Psoas muscle (tissue), 8 donors: ENCODE results near the gene HNRNPF. TPM values are rescaled to one million over a fixed set of nuclear protein-coding genes. Genes with fewer than 3 reads are reported as not detected.

ENCODE experiments used
- ATAC-seq, 4 donors: fragments of 200-7000 bp; cut with Tn5 transposase; one replicate each; pipeline ENCODE4 v1.9.1; 2020; ENCODE audit warnings: moderate library complexity in 3 of 4, mild to moderate bottlenecking in 2 of 4
- DNase-seq, 2 donors: peaks; one replicate each; pipeline ENCODE4 v3.0.0-alpha.2; 2020
- H3K27ac ChIP-seq: fragments of 200-600 bp; one replicate; pipeline ENCODE4 v1.8.0; 2022
- H3K27me3 ChIP-seq, 3 donors: fragments of 200-600 bp in 1 of 3; one replicate each; pipeline versions ENCODE4 v1.6.1 to v1.8.0; 2013 to 2022; ENCODE audit warnings: low read length in 2 of 3, mild to moderate bottlenecking in 2 of 3, moderate library complexity in 1 of 3; ENCODE audit not compliant: insufficient read depth in 3 of 3
- H3K36me3 ChIP-seq, 2 donors: fragments of 200-600 bp in 1 of 2; one replicate each; pipeline versions ENCODE4 v1.6.1 to v1.8.0; 2013 to 2022; ENCODE audit warnings: low read depth in 1 of 2, mild to moderate bottlenecking in 1 of 2, moderate library complexity in 1 of 2; ENCODE audit not compliant: insufficient read depth in 1 of 2
- H3K4me1 ChIP-seq: fragments of 200-600 bp; one replicate; pipeline ENCODE4 v1.8.0; 2022
- H3K4me3 ChIP-seq: fragments of 200-600 bp; one replicate; pipeline ENCODE4 v1.8.0; 2022; ENCODE audit warnings: mild to moderate bottlenecking
- H3K9me3 ChIP-seq: fragments of 200-600 bp; one replicate; pipeline ENCODE4 v1.8.0; 2022
- CTCF ChIP-seq: fragments of 200-600 bp; IDR thresholded peaks from one replicate; pipeline ENCODE4 v1.8.0; 2022; ENCODE audit warnings: antibody characterized with exemption
- WGBS, 3 donors: extraction: QIAGEN DNeasy Blood & Tissue Kit; methylation state at CpG; one replicate each; pipeline versions ENCODE4 v1.1.6 to v1.1.7; 2013; 5-methylcytosine and 5-hydroxymethylcytosine counted together
- intact Hi-C, 2 donors: fragments of 100-400 bp; cut with DNase I; formaldehyde crosslinking; loops; one replicate each; pipeline versions ENCODE4 v1.11.0 to v1.14.2; 2022
- polyA plus RNA-seq, 3 donors: library from polyadenylated mRNA; stranded (reverse); fragments of 200-250 nt; gene quantifications; one replicate each; pipeline ENCODE4 v1.2.3, GENCODE V29; 2013
- total RNA-seq, 4 donors: library from RNA; stranded (reverse); fragmentation: NEBNext Ultra II Directional in 2 of 4; extraction: Animal tissue kit (Norgen Biotek cat#: 25700) in 2 of 4; gene quantifications; one replicate each; pipeline versions ENCODE4 v1.2.1 to v1.2.4, GENCODE V29; 2021 to 2023
- donor health status: healthy with polysubstance abuse.
- donor health status: DM: no; HTN: no; CAD: no; lungs with moderate emphysema.
- donor health status: Bipolar disorder and iron deficiency.
- donor health status: healthy.
- donor health status: DM: yes; HTN: yes; CAD: no.
- donor health status: DM: no; HTN: no; CAD: no.
- donor health status: DM: no; HTN: no; CAD: no.
- donor health status: DM: yes; HTN: yes; CAD: no.

Gene HNRNPF
- total and polyA plus RNA-seq, 7 donors, result 62.1 to 154 (median 89.7) TPM

- H3K4me3 ChIP-seq, result no peak overlapping the region
- H3K36me3 ChIP-seq, result no peaks in the 10 kb centered on the region
- intact Hi-C loops, result no loop called here
- H3K4me1 ChIP-seq, result no peaks in the 10 kb centered on the region
- DNase-seq (no peak), ATAC-seq (peak in 3 of 4 donors; percentile 15 to 43 (median 34))
- WGBS, 3 donors, result 94 to 100% (median 96%) methylated on average over 1 of the region's 1 CpG
- no peaks in the 10 kb centered on the region for H3K9me3 ChIP-seq
- TF ChIP-seq CTCF, result no peak
- no peak overlapping the region for H3K27ac ChIP-seq
- no peaks in the 10 kb centered on the region for H3K27me3 ChIP-seq
These were observed 36.1 kb downstream of the HNRNPF start for GRCh38 chr10:43372765-43373361.

GRCh38 chr10:43371418-43371817 lies 37.6 kb downstream of the HNRNPF start, which contains the start of gene FXYD4:
Gene FXYD4 (plus strand): TSS chr10:43371636. CDS start chr10:43373747, 2,111 bp downstream.
- Histone ChIP-seq H3K9me3 (no peaks in the 10 kb centered on the region), H3K36me3 (no peaks in the 10 kb centered on the region), H3K27me3 (no peaks in the 10 kb centered on the region), H3K4me1 (no peaks in the 10 kb centered on the region), H3K4me3 (no peak within 1 kb of the TSS), H3K27ac (no peak within 1 kb of the TSS)
- DNase-seq (no peak), ATAC-seq (no peak)
- TF ChIP-seq CTCF, result no peak
- intact Hi-C loops, result no loop called here
- 81 to 94% (median 88%) methylated on average over 13 of the region's 13 CpGs for WGBS, 3 donors

- ATAC-seq (no peak), DNase-seq (no peak)
- no peak overlapping the region for H3K27ac ChIP-seq
- H3K4me3 ChIP-seq, result no peak overlapping the region
- WGBS, 3 donors, result 89 to 90% (median 90%) methylated on average over 9 of the region's 9 CpGs
- no peaks in the 10 kb centered on the region for H3K9me3 ChIP-seq
- H3K27me3 ChIP-seq, result no peaks in the 10 kb centered on the region
- H3K4me1 ChIP-seq, result no peaks in the 10 kb centered on the region
- intact Hi-C loops, result no loop called here
- TF ChIP-seq CTCF, result no peak
- no peaks in the 10 kb centered on the region for H3K36me3 ChIP-seq
These were observed 38.2 kb downstream of the HNRNPF start for GRCh38 chr10:43370671-43371215.

GRCh38 chr10:43369921-43370320 lies 39.1 kb downstream of the HNRNPF start:
- WGBS, 3 donors, result 85 to 91% (median 86%) methylated on average over 4 of the region's 4 CpGs
- no peak for DNase-seq

More at GRCh38 chr10:43369921-43370320, 39.1 kb downstream of the HNRNPF start:
- Histone ChIP-seq H3K4me3 (no peak overlapping the region), H3K27me3 (no peaks in the 10 kb centered on the region), H3K27ac (no peak overlapping the region), H3K9me3 (no peaks in the 10 kb centered on the region), H3K4me1 (no peaks in the 10 kb centered on the region), H3K36me3 (no peaks in the 10 kb centered on the region)
- intact Hi-C loops, result no loop called here
- no peak for TF ChIP-seq CTCF
- no peak for ATAC-seq
